HCT116 (cell line): ENCODE results near the gene ACSL6. TPM values are rescaled to one million over a fixed set of nuclear protein-coding genes. Genes with fewer than 3 reads are reported as not detected.

ENCODE experiments used
- ATAC-seq: fragments of 200-7000 bp; cut with Tn5 transposase; 2 replicates; pipeline ENCODE4 v1.9.1; 2020; ENCODE audit warnings: mild to moderate bottlenecking, moderate library complexity
- BruUV-seq: library from RNA; stranded (reverse); fragments of 400-500 nt; replicated peaks from 2 replicates; lab custom pipeline; 2021; lab: Mats Ljungman, UMichigan
- CTCF ChIA-PET: fragments of 300-600 bp; sonication (Branson Sonifier 250); formaldehyde crosslinking; loops from one replicate; lab custom pipeline; 2021; ENCODE audit warnings: antibody characterized with exemption; lab: Charles Lee
- POLR2A ChIA-PET: fragments of 300-600, 350-600 bp; sonication (Branson Sonifier 250); formaldehyde crosslinking; loops from one replicate; lab custom pipeline; 2021; ENCODE audit warnings: antibody characterized with exemption; lab: Charles Lee
- RAD21 ChIA-PET, 2 experiments: fragments of 300-600 bp; sonication (Branson Sonifier 250); formaldehyde crosslinking; loops; one replicate each; lab custom pipeline; 2023; ENCODE audit warnings: low total read pairs in 2 of 2; ENCODE audit not compliant: uncharacterized antibody in 2 of 2, unreplicated experiment in 2 of 2, low non-redundant PET in 1 of 2; lab: Charles Lee
- DNase-seq: peaks from one replicate; pipeline ENCODE4 v3.0.0-alpha.2; 2010; ENCODE audit warnings: low read depth, low spot score
- H2AFZ ChIP-seq: fragments of 200-600 bp; shearing (Covaris generic), sonication (generic); 2 replicates; pipeline ENCODE4 v1.6.1; 2017; ENCODE audit warnings: low read depth, mixed run types, mixed read lengths, antibody characterized with exemption, low read length; ENCODE audit not compliant: poor library complexity, severe bottlenecking
- H3K27ac ChIP-seq: 2 replicates; pipeline ENCODE4 v1.5.1; 2012; ENCODE audit warnings: low read depth, low read length
- H3K27me3 ChIP-seq: fragments of 200-600 bp; sonication (generic); 2 replicates; pipeline ENCODE4 v1.6.1; 2016; ENCODE audit warnings: mixed run types, low read length, mixed read lengths; ENCODE audit not compliant: insufficient read depth
- H3K36me3 ChIP-seq, 2 experiments: fragments of 200-500 bp in 1 of 2; fragments of 200-600 bp in 1 of 2; sonication (Bioruptor generic) in 1 of 2; sonication (generic) in 1 of 2; 2 replicates each; pipeline versions ENCODE4 v1.5.1 to v1.6.1; 2014 to 2016; ENCODE audit warnings: low read length in 2 of 2, inconsistent platforms in 1 of 2, mixed read lengths in 1 of 2, mixed run types in 1 of 2; ENCODE audit not compliant: insufficient read depth in 2 of 2, control insufficient read depth in 1 of 2
- H3K4me1 ChIP-seq, 2 experiments: fragments of 200-600 bp in 1 of 2; sonication (generic) in 1 of 2; 2 replicates each; pipeline versions ENCODE4 v1.5.1 to v1.6.1; 2012 to 2017; ENCODE audit warnings: low read length in 2 of 2, inconsistent platforms in 1 of 2, mild to moderate bottlenecking in 1 of 2, mixed read lengths in 1 of 2, mixed run types in 1 of 2, moderate library complexity in 1 of 2; ENCODE audit not compliant: insufficient read depth in 2 of 2, control insufficient read depth in 1 of 2
- H3K4me2 ChIP-seq: fragments of 200-600 bp; sonication (generic); 2 replicates; pipeline ENCODE4 v1.6.1; 2017; ENCODE audit warnings: mixed run types, low read length, mixed read lengths
- H3K4me3 ChIP-seq, 2 experiments: fragments of 200-600 bp in 1 of 2; sonication (generic) in 1 of 2; replicated peaks in 1 of 2; 2 replicates each; pipeline ENCODE4 v1.5.1; 2011 to 2016; ENCODE audit warnings: low read length in 2 of 2, control low read depth in 1 of 2, low read depth in 1 of 2, mild to moderate bottlenecking in 1 of 2, mixed read lengths in 1 of 2, mixed run types in 1 of 2
- H3K79me2 ChIP-seq: fragments of 200-600 bp; sonication (generic); 2 replicates; pipeline ENCODE4 v1.6.1; 2017; ENCODE audit warnings: mild to moderate bottlenecking, mixed run types, low read length, moderate library complexity, mixed read lengths; ENCODE audit not compliant: insufficient read depth
- H3K9ac ChIP-seq: fragments of 200-600 bp; sonication (generic); 2 replicates; pipeline ENCODE4 v1.6.1; 2016; ENCODE audit warnings: low read length, mixed read lengths
- H3K9me2 ChIP-seq: fragments of 200-600 bp; sonication (generic), shearing (Covaris generic); 2 replicates; pipeline ENCODE4 v1.6.1; 2017; ENCODE audit warnings: mixed run types, mild to moderate bottlenecking, moderate library complexity; ENCODE audit not compliant: insufficient read depth
- H3K9me3 ChIP-seq, 2 experiments: fragments of 200-500 bp in 1 of 2; fragments of 200-600 bp in 1 of 2; sonication (Bioruptor generic) in 1 of 2; sonication (generic) in 1 of 2; 2 replicates each; pipeline ENCODE4 v1.6.1; 2014 to 2017; ENCODE audit warnings: low read length in 2 of 2, mixed read lengths in 2 of 2, inconsistent platforms in 1 of 2, low read depth in 1 of 2, mild to moderate bottlenecking in 1 of 2, mixed run types in 1 of 2, moderate library complexity in 1 of 2; ENCODE audit not compliant: control insufficient read depth in 1 of 2, insufficient read depth in 1 of 2
- H4K20me1 ChIP-seq: fragments of 200-600 bp; sonication (generic), shearing (Covaris generic); 2 replicates; pipeline ENCODE4 v1.6.1; 2017; ENCODE audit warnings: mixed run types, mild to moderate bottlenecking, moderate library complexity; ENCODE audit not compliant: insufficient read depth
- CBX3 ChIP-seq: IDR thresholded peaks from 2 replicates; pipeline ENCODE4 v1.6.1; 2012; ENCODE audit warnings: low read depth
- CEBPB ChIP-seq: IDR thresholded peaks from 2 replicates; pipeline ENCODE4 v1.6.1; 2012; ENCODE audit warnings: low read depth
- CTCF ChIP-seq, 3 experiments: fragments of 200-600 bp in 1 of 3; sonication (generic) in 1 of 3; IDR thresholded peaks in 2 of 3; conservative IDR thresholded peaks in 1 of 3; 2 replicates each; pipeline ENCODE4 v1.5.1; 2012 to 2017; ENCODE audit warnings: low read depth in 2 of 3, low read length in 2 of 3, antibody characterized with exemption in 1 of 3, borderline replicate concordance in 1 of 3, control low read depth in 1 of 3, mild to moderate bottlenecking in 1 of 3, mixed read lengths in 1 of 3, mixed run types in 1 of 3, moderate library complexity in 1 of 3; ENCODE audit not compliant: insufficient read depth in 1 of 3
- EGR1 ChIP-seq: IDR thresholded peaks from 2 replicates; pipeline ENCODE4 v1.6.1; 2012; ENCODE audit warnings: low read depth
- MAX ChIP-seq: IDR thresholded peaks from 2 replicates; pipeline ENCODE4 v1.6.1; 2012
- POLR2A ChIP-seq: IDR thresholded peaks from 2 replicates; pipeline ENCODE4 v1.7.0; 2011; ENCODE audit warnings: borderline replicate concordance; ENCODE audit not compliant: insufficient read depth, insufficient read length; ENCODE audit errors: extremely low read depth
- REST ChIP-seq: IDR thresholded peaks from 2 replicates; pipeline ENCODE4 v1.6.1; 2012; ENCODE audit warnings: low read depth
- SIN3A ChIP-seq: IDR thresholded peaks from 2 replicates; pipeline ENCODE4 v1.6.1; 2012; ENCODE audit warnings: low read depth
- TCF7L2 ChIP-seq: IDR thresholded peaks from 2 replicates; pipeline ENCODE4 v1.7.0; 2011; ENCODE audit warnings: borderline replicate concordance, inconsistent platforms; ENCODE audit not compliant: insufficient read depth, insufficient read length; ENCODE audit errors: extremely low read depth
- intact Hi-C: fragments of 100-400 bp; cut with micrococcal nuclease; formaldehyde crosslinking; loops from 2 replicates; pipeline ENCODE4 v1.10.0; 2022
- total RNA-seq: library from RNA; stranded (reverse); gene quantifications from one replicate; pipeline ENCODE4 v1.2.1, GENCODE V29; 2021; ENCODE audit not compliant: unreplicated experiment

Gene ACSL6
- total RNA-seq, 1 experiment from 2014 or later, result 2.3 TPM

- DNase-seq, result no peak
- TF ChIP-seq SIN3A (no peak), CBX3 (no peak), TCF7L2 (no peak), EGR1 (no peak), MAX (no peak), CTCF (IDR thresholded peaks at IDR 0.05 in 2 of 3, conservative IDR thresholded peaks at IDR 0.05 in 1 of 3; ENCODE audit: borderline replicate concordance in 1 of 3, insufficient read depth in 1 of 3, low read depth in 2 of 3, low read length in 2 of 3) (no peak), POLR2A (no peak), REST (no peak), CEBPB (no peak)
- Histone ChIP-seq H3K4me3 (no peak overlapping the region), H4K20me1 (no peaks in the 10 kb centered on the region), H3K4me2 (no peak overlapping the region), H3K9me3 (no peaks in the 10 kb centered on the region), H3K79me2 (no peaks in the 10 kb centered on the region), H3K27ac (no peak overlapping the region), H3K36me3 (no peaks in the 10 kb centered on the region), H3K27me3 (no peaks in the 10 kb centered on the region), H3K9ac (no peak overlapping the region), H3K4me1 (peaks cover 8 to 15% of the 10 kb centered on the region in 2 experiments; a peak in 3 of 4 replicates), H3K9me2 (no peaks in the 10 kb centered on the region), H2AFZ (no peak overlapping the region)
- no TSS peak for BruUV-seq
- intact Hi-C loops, result no loop called here
- ChIA-PET CTCF (interaction anchor here (1.9 to 4.9 kb wide), 4 partner anchors 57 to 582 kb away, joined by 4 to 70 read pairs (median 34); no protein-coding TSS in a partner anchor), POLR2A (no interaction called here), RAD21 (interaction anchor here in 1 of 2 experiments (1.5 to 1.7 kb wide), 2 partner anchors 195 to 416 kb away, joined by 4 read pairs; no protein-coding TSS in a partner anchor)
- ATAC-seq, result no peak
Observed at GRCh38 chr5:132005591-132005990, 5.9 kb downstream of the ACSL6 start.
